NCI-H1436 (cell line): ENCODE results near the gene SCAF8.

Experiments used
- DNase-seq: peaks from one replicate; lab custom pipeline; 2025; lab: John Stamatoyannopoulos, UW

SCAF8 gene

DNA sequence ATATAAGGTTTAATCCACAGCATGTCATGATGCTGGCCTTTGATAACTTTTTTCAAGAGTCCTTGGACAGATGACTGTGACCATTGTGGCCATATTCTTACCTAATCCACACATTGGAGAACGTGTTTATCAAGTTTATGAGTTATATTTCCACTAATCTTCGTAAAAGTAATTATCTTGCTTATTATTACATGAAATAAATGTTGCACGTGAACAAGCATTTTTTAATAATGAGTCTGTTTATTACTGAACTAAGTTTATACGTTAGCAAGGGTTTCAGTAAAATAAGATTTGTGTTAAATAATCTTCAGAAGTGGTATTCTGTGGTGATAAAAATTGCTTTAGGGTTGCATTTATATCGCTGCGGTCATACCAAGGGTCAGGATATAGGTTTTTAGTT is 107.1 kb downstream of the SCAF8 start:
- DNase-seq = no peak

DNA sequence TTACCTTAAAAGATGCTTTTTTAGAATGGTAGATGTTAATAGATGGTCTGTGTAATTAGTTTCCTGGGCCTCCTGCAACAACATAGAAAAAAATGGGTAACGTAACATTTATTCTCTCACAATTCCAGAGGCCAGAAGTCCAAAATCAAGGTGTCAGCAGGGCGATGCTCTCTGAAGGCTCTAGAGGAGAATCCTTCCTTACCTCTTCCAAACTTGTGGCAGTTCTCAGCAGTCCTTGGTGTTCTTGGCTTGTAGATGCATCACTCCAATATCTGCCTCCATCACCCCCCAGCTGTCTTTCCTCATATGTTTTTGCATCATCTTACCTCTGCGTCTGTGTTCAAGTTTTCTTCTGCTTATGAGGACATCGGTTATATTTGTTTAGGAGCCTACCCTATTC is 107.9 kb downstream of the SCAF8 start:
- no peak for DNase-seq

DNA sequence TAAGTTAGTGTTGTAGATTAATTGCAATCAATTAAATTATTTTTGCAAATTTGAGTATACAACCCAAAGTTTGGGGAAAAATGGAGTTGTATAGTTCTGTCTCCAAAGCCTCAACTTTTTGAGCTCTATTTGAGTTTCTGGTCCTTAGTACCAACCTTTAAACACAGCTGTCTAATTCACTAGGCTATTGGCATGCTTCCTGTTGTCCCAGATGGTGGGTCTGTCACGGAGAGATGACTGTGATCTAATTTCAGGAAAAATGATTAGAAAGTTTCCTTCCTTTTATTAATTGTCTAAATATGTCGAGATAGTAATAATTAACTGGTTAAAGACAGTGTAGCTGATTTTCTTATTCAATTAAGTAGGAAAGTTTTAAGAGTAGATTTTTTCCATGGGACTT is 109.6 kb downstream of the SCAF8 start:
- DNase-seq = no peak

DNA sequence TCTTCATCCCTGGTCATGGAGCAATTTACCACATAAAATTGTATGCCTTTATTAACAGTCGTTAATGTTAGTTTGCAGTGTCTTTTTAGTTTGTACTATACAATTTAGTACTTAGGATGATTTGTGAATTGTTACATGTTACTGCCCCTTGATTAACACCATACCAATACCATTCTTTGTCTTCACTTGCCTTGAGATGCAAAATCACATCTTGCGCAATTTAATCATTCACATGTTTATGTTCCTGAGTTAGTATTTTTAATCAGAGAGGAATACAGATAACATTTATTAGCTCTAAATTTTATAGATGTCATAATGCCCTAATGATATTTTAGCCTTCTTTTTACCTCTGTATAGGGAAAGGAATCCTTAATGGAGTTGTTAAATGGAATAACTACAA is 114.1 kb downstream of the SCAF8 start:
- no peak for DNase-seq

DNA sequence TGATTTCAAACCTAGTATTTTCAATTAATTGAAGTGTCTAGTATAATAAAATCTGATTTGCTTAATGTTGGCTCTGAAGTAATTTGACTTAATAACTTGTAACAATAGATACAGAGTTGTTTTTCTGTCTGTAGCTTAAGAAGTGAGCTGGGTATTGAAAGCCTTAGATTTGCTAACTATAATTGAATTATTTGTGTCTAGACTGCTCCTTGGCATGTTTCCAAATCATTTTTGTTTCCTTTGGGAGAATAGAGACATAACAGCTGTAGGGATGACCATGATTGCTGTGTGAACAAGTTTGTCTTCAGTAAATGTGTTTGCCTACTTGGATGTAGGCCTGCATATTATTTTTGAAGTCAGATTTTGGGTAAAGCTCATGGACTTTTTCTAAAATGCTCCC is 115.4 kb downstream of the SCAF8 start:
- DNase-seq = peak; percentile 31

DNA sequence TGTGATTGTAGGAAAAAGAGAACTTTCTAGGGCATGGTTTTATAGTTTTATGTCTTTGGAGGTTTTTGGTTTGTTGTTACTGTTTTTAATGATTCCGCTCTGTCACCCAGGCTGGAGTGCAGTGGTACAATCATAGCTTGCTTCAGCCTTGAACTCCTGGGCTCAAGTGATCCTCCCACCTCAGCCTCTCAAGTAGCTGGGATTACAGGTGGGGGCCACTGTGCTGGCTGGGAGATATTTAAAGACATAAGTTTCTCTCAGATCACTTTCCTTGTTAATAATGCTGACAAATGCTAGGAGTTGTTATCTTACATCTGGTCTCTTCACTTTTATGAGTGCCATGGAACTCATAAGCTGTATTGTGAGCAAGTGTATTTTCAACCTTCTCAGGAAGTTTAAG is 116.3 kb downstream of the SCAF8 start:
- no peak for DNase-seq

DNA sequence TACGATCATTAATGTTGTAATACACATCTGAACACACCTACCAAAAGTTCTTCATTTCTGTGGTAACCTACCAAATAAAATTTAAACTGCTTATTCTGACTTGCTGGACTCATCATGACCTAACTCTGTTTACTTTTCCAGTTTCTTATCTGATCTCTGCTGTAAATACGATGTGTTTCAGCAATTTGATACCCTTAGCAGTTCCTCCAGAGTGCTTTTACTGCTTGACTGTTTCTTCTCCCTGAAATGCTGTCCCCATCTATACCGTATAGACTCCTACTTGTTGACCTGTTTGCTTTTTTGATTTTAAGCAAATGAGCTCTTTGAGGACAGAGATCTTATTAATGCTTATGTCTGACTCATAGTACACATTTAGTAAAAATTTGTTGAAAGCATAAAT is 119.5 kb downstream of the SCAF8 start:
- no peak for DNase-seq

DNA sequence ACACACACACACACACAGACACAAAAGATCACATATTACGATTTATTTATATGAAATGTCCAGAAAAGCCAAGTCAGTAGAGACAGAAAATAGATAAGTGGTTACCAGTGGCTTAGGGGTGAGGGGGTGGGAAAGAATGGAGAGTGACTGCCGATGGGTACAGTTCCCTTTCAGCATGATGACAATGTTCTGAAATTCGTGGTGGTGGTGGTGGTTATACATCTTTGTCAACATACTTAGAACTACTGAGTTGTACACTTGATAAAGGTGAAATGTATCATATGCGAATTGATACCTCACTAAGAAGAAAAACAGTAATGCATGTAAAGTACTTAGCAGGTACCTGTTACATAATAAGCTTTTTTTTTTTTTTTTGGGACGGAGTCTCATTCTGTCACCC is 124.3 kb downstream of the SCAF8 start:
- DNase-seq = no peak

DNA sequence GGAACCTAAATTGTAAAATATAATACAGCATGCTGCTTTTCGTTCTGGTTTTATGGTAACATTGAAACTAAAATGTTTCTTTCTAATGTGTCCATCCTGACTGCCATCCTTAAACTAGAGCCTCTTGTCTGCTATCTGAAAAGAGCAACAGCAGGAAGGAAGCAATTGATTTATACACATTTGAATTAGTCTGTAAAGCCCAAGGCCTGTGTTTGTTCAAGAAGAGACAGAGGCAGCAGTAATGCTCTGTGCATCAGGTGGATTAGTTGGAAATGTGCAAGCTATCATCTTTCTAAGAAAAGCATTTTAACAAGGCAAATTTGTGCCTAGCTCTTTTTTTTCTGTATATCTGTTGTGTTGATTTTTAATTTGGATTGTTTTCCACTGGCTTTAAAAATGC is 128.6 kb downstream of the SCAF8 start:
- no peak for DNase-seq

DNA sequence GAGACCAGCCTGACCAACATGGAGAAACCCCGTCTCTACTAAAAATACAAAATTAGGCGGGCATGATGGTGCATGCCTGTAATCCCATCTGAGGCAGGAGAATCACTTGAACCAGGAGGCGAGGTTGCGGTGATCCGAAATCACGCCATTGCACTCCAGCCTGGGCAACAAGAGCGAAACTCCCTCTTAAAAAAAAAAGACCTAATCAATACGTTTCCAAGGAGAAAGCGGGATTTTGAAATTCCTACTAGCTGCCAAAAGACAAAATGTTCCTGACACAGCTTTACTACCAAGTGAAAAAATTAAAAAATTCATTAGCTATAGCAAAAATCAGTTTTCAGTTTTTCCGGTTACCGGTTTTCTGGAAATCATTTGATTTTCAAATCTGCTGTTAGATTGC is 129.3 kb downstream of the SCAF8 start:
- DNase-seq = no peak

DNA sequence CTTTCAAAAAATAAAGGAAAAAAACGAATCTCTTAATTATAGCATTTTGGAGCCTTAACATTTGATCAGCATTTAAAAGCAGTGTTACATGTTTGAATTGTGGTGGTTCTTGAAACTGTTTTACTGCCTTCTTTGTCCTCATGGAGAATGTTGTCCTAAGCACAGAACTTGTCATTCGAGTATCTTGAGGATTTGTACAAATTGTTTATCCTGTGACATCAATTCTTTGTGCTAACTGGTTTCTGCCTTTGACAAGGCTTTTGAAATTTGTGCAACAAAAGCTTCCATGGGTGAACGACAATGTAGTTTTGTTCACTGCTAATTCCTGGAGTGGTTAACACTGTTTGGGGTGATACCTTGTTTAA is 130.8 kb downstream of the SCAF8 start:
- no peak for DNase-seq

DNA sequence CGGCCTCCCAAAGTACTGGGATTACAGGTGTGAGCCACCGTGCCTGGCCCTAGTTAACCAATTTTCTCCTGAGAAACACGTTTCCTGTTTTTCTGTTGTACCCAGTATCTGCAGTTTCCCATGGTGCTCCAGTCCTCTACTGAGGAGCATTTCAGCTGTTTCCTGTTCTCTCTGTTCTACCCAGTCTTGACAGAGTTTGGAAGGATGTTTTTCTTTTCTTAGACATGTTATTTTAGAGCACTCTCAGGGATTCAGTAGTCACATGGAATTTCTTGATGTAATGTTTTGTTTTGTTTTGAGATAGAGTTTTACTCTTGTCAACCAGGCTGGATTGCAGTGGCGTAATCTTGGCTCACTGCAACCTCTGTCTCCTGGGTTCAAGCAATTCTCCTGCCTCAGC is 132.1 kb downstream of the SCAF8 start:
- no peak for DNase-seq

DNA sequence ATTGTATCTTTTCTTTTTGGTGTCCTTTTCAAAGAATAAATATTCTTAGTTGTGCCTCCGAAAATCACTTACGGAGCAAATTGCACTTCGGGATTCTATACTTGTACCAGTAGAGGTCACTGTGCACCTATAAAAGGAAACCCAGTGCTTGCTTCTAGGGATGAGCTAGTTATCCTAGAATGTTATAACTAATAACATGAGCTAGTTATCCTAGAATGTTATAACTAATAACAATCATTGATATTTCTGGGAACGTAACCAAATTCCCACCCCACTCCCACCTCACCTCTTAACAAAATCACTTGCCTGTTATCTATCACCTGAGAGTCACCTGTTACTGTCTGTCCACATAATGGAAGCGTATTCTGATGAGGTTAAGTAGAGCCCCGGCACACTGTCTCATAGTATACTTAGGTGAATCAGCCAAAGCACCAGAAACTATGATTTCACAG is 135.0 kb downstream of the SCAF8 start:
- peak; percentile 38 for DNase-seq

DNA sequence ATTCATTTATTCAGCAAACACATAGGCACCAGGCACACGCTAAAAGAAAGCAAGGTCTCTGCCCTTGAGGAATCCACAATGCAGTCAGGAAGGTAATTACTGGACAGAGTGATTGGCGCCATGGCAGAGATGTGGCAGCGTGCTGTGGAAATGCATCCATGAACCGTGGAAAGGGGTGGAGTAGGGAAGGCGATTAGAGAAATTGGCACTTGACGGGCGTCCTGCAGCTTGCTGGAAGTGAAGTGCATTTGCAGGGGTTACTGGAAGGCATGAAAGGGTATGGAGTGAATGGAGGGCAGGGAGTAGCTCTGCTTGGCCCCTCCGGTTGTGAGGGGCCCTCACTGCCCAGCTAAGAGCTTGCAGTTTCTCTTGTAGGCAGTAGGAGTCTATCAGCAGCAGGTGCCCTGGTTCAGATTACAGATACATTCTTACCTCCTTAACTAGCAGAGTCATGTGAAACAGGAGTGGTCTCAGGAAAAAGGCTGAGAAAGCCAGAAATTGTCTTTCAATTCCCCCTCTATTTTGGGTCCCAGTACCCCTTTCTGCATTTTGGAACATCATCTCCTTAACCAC is 139.4 kb downstream of the SCAF8 start:
- peak; percentile 35 for DNase-seq

DNA sequence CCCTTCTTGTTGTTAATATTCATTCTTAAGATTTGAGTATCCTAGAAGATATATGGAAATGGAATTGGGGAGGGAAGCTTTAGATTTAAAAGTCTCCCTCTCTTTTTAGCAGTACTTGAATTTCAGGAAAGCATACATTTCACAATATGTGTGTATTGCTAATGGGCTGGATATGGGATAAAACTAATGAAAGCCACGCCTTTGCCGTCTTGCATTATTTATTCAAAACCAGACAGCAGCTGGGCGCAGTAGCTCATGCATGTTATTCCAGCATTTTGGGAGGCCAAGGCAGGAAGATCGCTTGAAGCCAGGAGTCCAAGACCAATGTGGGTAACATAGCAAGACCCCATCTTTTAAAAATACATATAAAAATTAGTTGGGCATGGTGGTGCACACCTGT is 140.3 kb downstream of the SCAF8 start:
- DNase-seq = no peak

DNA sequence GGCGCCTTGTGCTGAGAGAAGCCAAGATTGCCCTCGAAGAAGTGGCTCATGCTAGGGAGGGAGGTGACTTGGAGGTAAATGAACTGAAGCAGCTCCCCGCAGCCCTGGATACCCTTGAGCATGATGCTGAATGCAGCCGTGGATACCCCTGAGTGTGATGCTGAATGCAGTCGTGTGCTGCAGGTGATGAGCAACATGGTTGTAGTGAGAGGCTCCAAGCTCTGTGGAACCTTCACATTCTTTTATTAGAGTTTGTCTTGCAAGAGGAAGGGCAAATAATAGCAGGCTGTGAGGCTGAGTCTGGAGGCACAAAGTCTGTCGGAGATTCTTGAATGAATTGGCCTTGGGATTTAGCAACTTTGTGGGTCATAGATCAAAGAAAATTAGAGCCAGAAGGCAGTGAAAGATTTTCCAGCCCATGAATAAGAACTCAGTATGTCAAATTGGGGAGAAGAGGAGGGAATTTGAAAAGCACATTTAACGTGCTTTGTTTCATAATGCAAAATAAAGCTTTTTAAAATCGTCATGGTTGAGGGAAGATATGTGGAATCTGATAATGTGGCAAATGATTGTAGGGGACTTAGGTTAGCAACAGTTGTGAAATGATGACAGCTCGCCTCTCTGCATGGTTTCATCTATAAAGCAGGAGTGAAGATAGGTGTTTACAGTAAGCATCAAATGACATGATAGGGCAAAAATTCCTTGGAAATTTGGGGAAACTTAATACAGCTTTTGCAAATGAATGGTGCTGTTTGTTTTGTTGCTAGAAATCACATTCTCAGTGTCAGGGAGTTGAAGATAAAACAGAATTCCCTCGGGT is 141.8 kb downstream of the SCAF8 start:
- DNase-seq = no peak

DNA sequence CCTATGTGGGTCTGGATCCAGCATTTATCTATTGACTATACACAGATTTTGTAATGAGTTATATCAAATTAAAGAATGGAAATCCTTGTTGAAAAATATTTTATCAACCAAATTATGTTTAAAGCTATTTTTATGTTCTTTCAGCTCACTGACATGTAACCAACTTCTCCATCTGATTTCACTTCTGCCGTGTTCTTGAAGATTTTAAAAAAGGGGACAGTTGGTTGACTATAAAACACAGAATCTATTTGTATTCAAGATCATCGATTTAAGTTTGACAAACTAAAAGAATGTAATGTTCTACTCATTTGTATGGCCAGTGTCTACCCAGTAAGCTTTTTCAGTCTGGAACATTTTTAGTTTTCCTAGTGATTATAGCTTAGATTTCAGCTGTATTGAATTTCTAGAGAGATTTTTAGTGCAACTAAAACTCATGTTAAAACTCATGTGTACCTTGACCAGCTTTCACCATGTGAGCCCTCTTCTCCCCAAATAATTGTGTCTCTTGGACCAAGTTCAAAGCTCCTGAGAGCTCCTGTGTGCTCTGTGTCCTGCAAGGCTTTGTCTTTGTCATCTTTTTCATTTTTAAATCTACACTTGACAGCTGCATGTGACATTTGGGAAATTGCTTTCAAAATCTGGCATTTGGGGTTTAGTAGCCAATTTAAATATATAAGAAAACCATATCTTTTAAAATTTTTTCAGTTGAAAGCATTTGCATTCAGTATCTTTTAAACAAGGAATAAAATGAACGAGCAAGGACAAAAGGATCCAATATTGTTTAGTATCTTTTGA is 143.5 kb downstream of the SCAF8 start:
- no peak for DNase-seq

DNA sequence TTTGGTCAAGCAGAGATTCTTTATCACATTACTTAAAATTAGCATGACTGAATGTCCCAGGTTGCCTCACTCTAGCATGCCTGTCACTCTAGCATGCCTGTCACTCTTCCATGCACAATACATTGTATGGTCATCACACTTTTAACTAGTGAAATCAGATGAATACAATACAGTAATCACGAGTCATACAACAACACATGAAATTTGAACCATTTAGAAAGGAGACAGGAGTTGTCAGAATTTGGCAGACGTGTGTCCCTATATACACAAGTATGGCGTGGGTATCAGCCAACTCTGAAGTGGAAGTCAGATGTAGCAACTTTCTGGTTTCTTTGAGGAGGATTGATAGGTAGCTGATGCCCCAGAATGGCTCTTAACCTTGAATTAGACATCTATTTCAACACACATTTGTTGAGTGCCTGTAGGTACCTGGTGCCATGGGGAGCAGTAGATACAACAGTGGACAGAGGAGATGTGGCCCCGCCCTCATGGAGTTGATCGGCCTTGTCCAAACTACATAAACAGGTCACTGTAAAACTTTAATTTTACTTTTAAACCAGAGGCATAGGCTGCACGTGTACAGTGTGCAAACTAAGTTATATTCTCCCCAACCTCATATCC is 145.8 kb downstream of the SCAF8 start:
- DNase-seq = no peak

DNA sequence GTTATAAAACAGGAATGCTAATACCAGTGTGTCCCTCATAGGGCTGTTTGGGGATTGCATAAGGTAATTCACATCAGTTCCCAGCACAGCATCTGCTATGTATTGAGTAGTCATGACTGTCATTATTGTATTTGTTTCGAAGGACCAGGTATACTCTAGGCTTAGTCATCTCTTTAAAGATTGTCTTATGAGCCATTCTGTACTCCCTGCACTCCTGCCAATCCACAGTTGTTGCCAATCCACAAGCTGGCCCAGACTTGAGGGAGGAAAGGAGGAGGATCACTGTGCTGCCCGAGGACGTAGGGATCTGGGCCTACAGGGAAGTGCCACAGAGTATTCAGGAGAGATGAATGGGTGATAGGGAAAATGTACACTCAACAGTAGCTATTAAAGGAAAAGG is 148.9 kb downstream of the SCAF8 start:
- DNase-seq = no peak
